ENCODE measurements around the gene ATP6V0D1.

Gene ATP6V0D1

GRCh38 chr16:67460961-67461360, 20.0 kb downstream of the ATP6V0D1 start:
- no peak for DNase-seq

- peak; percentile 45 for DNase-seq
These were observed 20.8 kb downstream of the ATP6V0D1 start for GRCh38 chr16:67460168-67460567.

GRCh38 chr16:67459861-67460150, 21.2 kb downstream of the ATP6V0D1 start:
- no peak for DNase-seq

- peak; percentile 78 for DNase-seq
These were observed 21.7 kb downstream of the ATP6V0D1 start for GRCh38 chr16:67459066-67459860.

GRCh38 chr16:67458121-67458641, 22.8 kb downstream of the ATP6V0D1 start:
- DNase-seq = no peak

- DNase-seq = no peak
These were observed 23.3 kb downstream of the ATP6V0D1 start for GRCh38 chr16:67457611-67458010.

GRCh38 chr16:67456391-67457081, 24.4 kb downstream of the ATP6V0D1 start:
- DNase-seq = peak; percentile 83

- no peak for DNase-seq
These were observed 26.1 kb downstream of the ATP6V0D1 start for GRCh38 chr16:67454852-67455251.

- no peak for DNase-seq
These were observed 26.9 kb downstream of the ATP6V0D1 start for GRCh38 chr16:67454104-67454503.

GRCh38 chr16:67451704-67452435, 29.1 kb downstream of the ATP6V0D1 start:
- DNase-seq = no peak

- DNase-seq = no peak
These were observed 29.8 kb downstream of the ATP6V0D1 start for GRCh38 chr16:67451061-67451703.

- no peak for DNase-seq
These were observed 31.2 kb downstream of the ATP6V0D1 start for GRCh38 chr16:67449739-67450138.

- no peak for DNase-seq
These were observed 31.6 kb downstream of the ATP6V0D1 start for GRCh38 chr16:67449336-67449735.

GRCh38 chr16:67448580-67448979, 32.4 kb downstream of the ATP6V0D1 start:
- DNase-seq = no peak

GRCh38 chr16:67447508-67448076, 33.4 kb downstream of the ATP6V0D1 start:
- no peak for DNase-seq

- no peak for DNase-seq
These were observed 33.9 kb downstream of the ATP6V0D1 start for GRCh38 chr16:67446968-67447507.

GRCh38 chr16:67445913-67446907, 34.7 kb downstream of the ATP6V0D1 start:
- DNase-seq = peak; percentile 49

- no peak for DNase-seq
These were observed 35.5 kb downstream of the ATP6V0D1 start for GRCh38 chr16:67445441-67445912.

GRCh38 chr16:67445126-67445426, 35.9 kb downstream of the ATP6V0D1 start:
- DNase-seq = no peak

- DNase-seq = no peak
These were observed 36.5 kb downstream of the ATP6V0D1 start for GRCh38 chr16:67444259-67445125.

All from DMS 273 treated with DMSO at 0.1 percent for 48 hours (cell line).